Activated T-cell treated with anti-CD3 and anti-CD28 coated beads, Interleukin-2, amount 50 U/mL, for 72 hours (primary cell): ENCODE results near the gene ASIC1. TPM values are rescaled to one million over a fixed set of nuclear protein-coding genes. Genes with fewer than 3 reads are reported as not detected.
A peak's percentile ranks its signal among the peaks of the same experiment; 100 is the strongest.

Source experiments
- ATAC-seq, 2 donors: fragments of 150-1000 bp; cut with Tn5 transposase; replicated peaks in 1 of 2; 2 replicates each; pipeline ENCODE4 v1.10.0; 2021; ENCODE audit warnings: moderate library complexity in 2 of 2, mild to moderate bottlenecking in 1 of 2
- DNase-seq, 2 donors: peaks; one replicate each; pipeline ENCODE4 v3.0.0; 2021 to 2022; ENCODE audit warnings: mixed read lengths in 1 of 2
- H3K27ac Mint-ChIP-seq: one replicate; pipeline ENCODE4 v1.8.0; 2022; ENCODE audit warnings: mild to moderate bottlenecking, moderate library complexity, mixed read lengths
- H3K27me3 Mint-ChIP-seq: one replicate; pipeline ENCODE4 v1.8.0; 2022; ENCODE audit warnings: low read depth, mixed read lengths
- H3K36me3 Mint-ChIP-seq, 2 donors: one replicate each; pipeline ENCODE4 v1.8.0; 2022; ENCODE audit warnings: mixed read lengths in 2 of 2, mild to moderate bottlenecking in 1 of 2; ENCODE audit not compliant: insufficient read depth in 2 of 2
- H3K4me1 Mint-ChIP-seq: one replicate; pipeline ENCODE4 v1.8.0; 2022; ENCODE audit warnings: low read depth, mixed read lengths
- H3K4me3 Mint-ChIP-seq, 2 donors: one replicate each; pipeline ENCODE4 v1.8.0; 2022; ENCODE audit warnings: mild to moderate bottlenecking in 2 of 2, mixed read lengths in 2 of 2, moderate library complexity in 2 of 2
- H3K9me3 Mint-ChIP-seq, 2 donors: one replicate each; pipeline ENCODE4 v1.8.0; 2022; ENCODE audit warnings: mixed read lengths in 2 of 2
- total RNA-seq, 2 donors: library from RNA; stranded (reverse); gene quantifications; one replicate each; pipeline ENCODE4 v1.2.3, GENCODE V29; 2022

The ASIC1 gene
- total RNA-seq, result 10 to 100 TPM in 1 of 2 donors, 1 to 10 TPM in 1; 5.8 to 12.4 TPM

DNA sequence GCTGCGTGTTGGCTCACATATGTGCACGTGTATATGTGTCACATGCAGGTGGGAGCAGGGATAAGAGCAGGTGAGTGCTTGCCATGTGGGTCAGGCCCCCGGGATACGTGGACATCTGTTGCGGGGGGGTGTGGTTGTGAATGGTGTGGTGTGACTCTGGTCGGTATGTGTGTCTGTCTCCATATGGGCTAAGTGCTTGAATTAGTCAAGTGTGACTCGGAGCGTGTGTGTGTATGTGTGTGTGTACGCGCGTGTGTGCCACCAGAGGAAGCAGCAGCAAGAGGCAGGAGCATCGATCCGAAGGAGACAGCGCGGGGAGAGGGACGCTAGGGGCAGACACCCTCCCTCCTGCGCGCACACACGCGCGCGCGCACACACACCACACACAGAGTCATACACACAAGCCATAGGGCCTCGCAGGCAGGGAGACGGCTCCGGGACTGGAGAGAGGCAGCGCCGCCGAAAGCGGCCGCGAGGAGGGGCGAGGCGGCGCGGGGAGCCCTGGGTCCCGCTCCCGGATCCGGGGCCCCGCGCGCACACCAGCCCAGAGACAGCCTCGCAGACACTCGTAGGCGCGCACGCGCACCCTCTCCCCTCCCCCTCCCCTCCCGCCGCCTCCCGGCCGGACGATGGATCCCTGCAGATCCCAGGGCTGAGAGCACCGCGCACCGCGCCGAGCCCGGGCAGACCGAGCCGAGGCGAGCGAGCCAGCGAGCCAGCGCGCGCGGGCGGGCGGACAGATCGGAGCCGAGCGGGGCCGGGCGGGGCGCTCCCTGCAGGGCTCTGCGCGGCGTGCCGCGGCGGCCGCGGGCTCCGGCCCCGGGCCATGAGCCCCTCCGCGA lies at the start of gene ASIC1:
Gene ASIC1, plus strand, starts transcription at position 597 of the 842 bp plus-strand sequence. CDS start 1,171 bp downstream, outside the sequence.
- peaks cover 50% of the 10 kb centered on the region for H3K4me1 Mint-ChIP-seq
- peak; percentile 60 to 61 for ATAC-seq
- H3K4me3 Mint-ChIP-seq, result peak within 1 kb of the TSS; percentile 80 to 87
- peaks cover 26% of the 10 kb centered on the region for H3K27me3 Mint-ChIP-seq
- no peaks in the 10 kb centered on the region for H3K9me3 Mint-ChIP-seq
- H3K36me3 Mint-ChIP-seq, result peaks cover 2 to 3% of the 10 kb centered on the region in 2 donors
- no peak within 1 kb of the TSS for H3K27ac Mint-ChIP-seq
- peak; percentile 59 to 66 for DNase-seq

- H3K4me1 Mint-ChIP-seq, result peaks cover 9% of the 10 kb centered on the region
- H3K27ac Mint-ChIP-seq, result no peak overlapping the region
- peaks cover 7 to 29% of the 10 kb centered on the region in 2 donors for H3K36me3 Mint-ChIP-seq
- DNase-seq, result no peak
- peak in 1 of 2 donors; percentile 44 for ATAC-seq
- H3K9me3 Mint-ChIP-seq, result no peaks in the 10 kb centered on the region
- no peak overlapping the region for H3K4me3 Mint-ChIP-seq
- no peaks in the 10 kb centered on the region for H3K27me3 Mint-ChIP-seq
Observed at GRCh38 chr12:50013361-50014147, 43.8 kb upstream of the ASIC1 start.

DNA sequence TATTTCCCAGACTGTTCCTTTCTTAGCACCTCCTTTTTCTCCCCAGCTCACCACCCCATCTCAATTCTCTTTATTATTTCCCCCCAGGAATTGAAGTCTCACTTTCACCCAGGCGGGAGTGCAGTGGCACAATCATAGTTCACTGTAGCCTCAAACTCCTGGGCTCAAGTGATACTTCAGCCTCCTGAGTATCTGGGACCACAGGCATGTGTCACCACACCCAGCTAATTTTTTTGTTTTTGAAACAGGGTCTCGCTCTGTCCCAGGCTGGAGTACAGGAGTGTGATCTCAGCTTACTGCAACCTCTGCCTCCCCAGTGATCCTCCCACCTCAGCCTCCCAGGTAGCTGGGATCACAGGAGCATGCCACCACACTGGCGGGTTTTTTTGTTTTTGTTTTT lies 43.1 kb upstream of the ASIC1 start:
- Mint-ChIP-seq H3K27me3 (no peaks in the 10 kb centered on the region), H3K4me3 (no peak overlapping the region), H3K36me3 (peaks cover 7 to 29% of the 10 kb centered on the region in 2 donors), H3K9me3 (no peaks in the 10 kb centered on the region), H3K27ac (no peak overlapping the region), H3K4me1 (peaks cover 17% of the 10 kb centered on the region)
- DNase-seq, result no peak
- ATAC-seq, result no peak

- ATAC-seq, result no peak
- no peaks in the 10 kb centered on the region for H3K27me3 Mint-ChIP-seq
- H3K4me1 Mint-ChIP-seq, result peaks cover 27% of the 10 kb centered on the region
- no peak overlapping the region for H3K4me3 Mint-ChIP-seq
- H3K9me3 Mint-ChIP-seq, result no peaks in the 10 kb centered on the region
- H3K36me3 Mint-ChIP-seq, result peaks cover 7 to 19% of the 10 kb centered on the region in 2 donors
- DNase-seq, result no peak
- H3K27ac Mint-ChIP-seq, result peak overlapping the region; percentile 19
Observed at GRCh38 chr12:50016501-50017475, 40.6 kb upstream of the ASIC1 start.

GRCh38 chr12:50017641-50018040 lies 39.8 kb upstream of the ASIC1 start:
- Mint-ChIP-seq H3K36me3 (peaks cover 8 to 22% of the 10 kb centered on the region in 2 donors), H3K4me3 (no peak overlapping the region), H3K4me1 (peaks cover 31% of the 10 kb centered on the region), H3K27ac (no peak overlapping the region), H3K27me3 (no peaks in the 10 kb centered on the region), H3K9me3 (no peaks in the 10 kb centered on the region)
- ATAC-seq (no peak), DNase-seq (no peak)

- H3K9me3 Mint-ChIP-seq, result no peaks in the 10 kb centered on the region
- peaks cover 11 to 24% of the 10 kb centered on the region in 2 donors for H3K36me3 Mint-ChIP-seq
- no peak for ATAC-seq
- no peaks in the 10 kb centered on the region for H3K27me3 Mint-ChIP-seq
- H3K4me1 Mint-ChIP-seq, result peaks cover 37% of the 10 kb centered on the region
- H3K4me3 Mint-ChIP-seq, result no peak overlapping the region
- DNase-seq, result no peak
- H3K27ac Mint-ChIP-seq, result no peak overlapping the region
Observed at GRCh38 chr12:50018154-50018553, 39.2 kb upstream of the ASIC1 start.

DNA sequence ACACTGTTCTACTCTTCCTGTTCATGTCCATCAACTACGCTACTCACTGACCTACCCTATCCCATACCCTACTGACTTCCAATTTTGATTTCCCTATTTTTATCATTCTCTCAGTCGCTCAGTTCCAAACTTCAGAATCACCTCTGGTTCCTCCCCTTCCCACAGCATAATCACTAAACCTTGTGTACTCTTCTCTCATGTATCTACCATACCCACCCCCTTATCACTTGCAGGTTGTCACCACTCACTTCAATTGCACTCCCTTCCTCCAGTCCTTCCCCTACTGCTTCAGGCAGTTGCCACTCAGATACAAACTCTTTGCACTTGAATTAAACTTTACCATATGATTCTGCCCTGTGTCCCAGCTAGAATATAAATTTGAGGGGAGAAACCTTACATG lies 38.4 kb upstream of the ASIC1 start:
- ATAC-seq, result no peak
- H3K27ac Mint-ChIP-seq, result no peak overlapping the region
- peaks cover 40% of the 10 kb centered on the region for H3K4me1 Mint-ChIP-seq
- no peaks in the 10 kb centered on the region for H3K27me3 Mint-ChIP-seq
- no peak overlapping the region for H3K4me3 Mint-ChIP-seq
- no peaks in the 10 kb centered on the region for H3K9me3 Mint-ChIP-seq
- no peak for DNase-seq
- peaks cover 8 to 16% of the 10 kb centered on the region in 2 donors for H3K36me3 Mint-ChIP-seq

DNA sequence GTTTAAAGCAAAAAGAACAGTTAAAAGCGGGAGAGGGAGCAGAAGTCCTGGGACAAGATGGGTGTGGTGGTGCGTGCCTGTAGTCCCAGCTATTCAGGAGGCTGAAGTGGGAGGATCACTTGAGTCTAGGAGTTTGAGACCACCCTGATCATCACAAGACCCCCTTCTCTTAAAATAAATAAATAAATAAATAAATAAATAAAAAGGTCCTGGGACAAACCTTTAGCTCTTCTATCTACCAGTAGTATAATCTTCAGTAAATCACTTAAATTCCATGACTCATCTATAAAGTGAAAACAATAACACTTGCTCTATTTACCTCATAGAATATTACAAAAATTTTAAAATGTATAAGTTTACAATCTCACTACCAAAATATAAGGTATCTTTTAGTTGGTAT lies 37.9 kb upstream of the ASIC1 start:
- H3K4me3 Mint-ChIP-seq, result no peak overlapping the region
- no peaks in the 10 kb centered on the region for H3K27me3 Mint-ChIP-seq
- peaks cover 39% of the 10 kb centered on the region for H3K4me1 Mint-ChIP-seq
- no peaks in the 10 kb centered on the region for H3K9me3 Mint-ChIP-seq
- H3K36me3 Mint-ChIP-seq, result peaks cover 6 to 11% of the 10 kb centered on the region in 2 donors
- no peak for ATAC-seq
- no peak overlapping the region for H3K27ac Mint-ChIP-seq
- no peak for DNase-seq

DNA sequence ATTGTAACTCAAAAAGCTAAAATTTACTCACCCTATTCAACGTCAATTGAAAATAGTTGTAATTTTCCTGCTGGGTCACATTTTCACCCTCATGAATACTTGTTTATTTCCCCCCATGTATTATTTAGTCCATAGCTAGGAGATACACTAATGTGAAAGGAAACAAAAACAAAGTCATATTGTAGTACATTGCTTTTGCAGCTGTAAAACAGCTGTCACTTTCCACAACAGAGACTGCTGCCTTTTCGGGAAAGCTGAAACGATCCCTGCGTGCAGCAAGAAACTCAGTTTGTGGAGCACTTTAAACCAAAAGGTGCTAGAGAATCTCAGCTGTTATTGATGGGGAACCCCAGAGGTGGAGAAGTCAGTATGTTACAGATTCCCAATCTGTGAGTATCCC lies 36.4 kb upstream of the ASIC1 start:
- H3K27me3 Mint-ChIP-seq, result no peaks in the 10 kb centered on the region
- no peak for ATAC-seq
- DNase-seq, result no peak
- H3K9me3 Mint-ChIP-seq, result peaks cover 2 to 3% of the 10 kb centered on the region in 2 donors
- no peak overlapping the region for H3K27ac Mint-ChIP-seq
- H3K4me1 Mint-ChIP-seq, result peaks cover 46% of the 10 kb centered on the region
- H3K36me3 Mint-ChIP-seq, result peaks cover 11 to 14% of the 10 kb centered on the region in 2 donors
- H3K4me3 Mint-ChIP-seq, result no peak overlapping the region

DNA sequence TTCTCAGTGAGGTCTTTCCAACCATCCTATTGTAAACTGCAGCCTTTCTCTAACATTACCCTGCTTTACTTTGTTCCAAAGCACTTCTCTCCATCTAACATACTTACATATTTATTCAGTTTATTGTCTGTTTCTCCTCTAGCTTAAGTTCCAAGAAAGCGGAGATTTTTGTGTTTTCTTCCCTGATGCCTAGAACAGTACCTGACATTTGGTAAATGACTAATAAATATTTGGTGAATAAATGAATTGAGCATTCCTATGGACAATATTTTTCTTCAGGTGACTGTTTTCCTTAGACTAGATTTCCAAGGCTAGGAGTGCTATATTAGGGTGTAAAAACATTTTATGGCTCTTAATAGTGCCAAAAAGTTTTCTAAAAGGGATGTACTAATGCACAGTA lies 34.5 kb upstream of the ASIC1 start:
- H3K4me3 Mint-ChIP-seq, result peak overlapping the region; percentile 94 to 95
- H3K4me1 Mint-ChIP-seq, result peaks cover 46% of the 10 kb centered on the region
- H3K27me3 Mint-ChIP-seq, result no peaks in the 10 kb centered on the region

GRCh38 chr12:50024227-50024626 lies 33.2 kb upstream of the ASIC1 start:
- Mint-ChIP-seq H3K4me3 (peak overlapping the region; percentile 94 to 95), H3K36me3 (peaks cover 11% of the 10 kb centered on the region in 2 donors), H3K4me1 (peaks cover 40% of the 10 kb centered on the region), H3K9me3 (peaks cover 2 to 3% of the 10 kb centered on the region in 2 donors), H3K27me3 (no peaks in the 10 kb centered on the region), H3K27ac (peak overlapping the region; percentile 93)
- DNase-seq, result no peak
- no peak for ATAC-seq

More for the DNA sequence above, 34.5 kb upstream of the ASIC1 start:
- ATAC-seq (no peak), DNase-seq (no peak)
- Mint-ChIP-seq H3K27ac (no peak overlapping the region), H3K9me3 (peaks cover 2 to 3% of the 10 kb centered on the region in 2 donors), H3K36me3 (peaks cover 11% of the 10 kb centered on the region in 2 donors)

- peaks cover 11% of the 10 kb centered on the region in 2 donors for H3K36me3 Mint-ChIP-seq
- H3K27me3 Mint-ChIP-seq, result no peaks in the 10 kb centered on the region
- H3K27ac Mint-ChIP-seq, result peak overlapping the region; percentile 93
- H3K4me1 Mint-ChIP-seq, result peaks cover 36% of the 10 kb centered on the region
- peak; percentile 25 to 29 for ATAC-seq
- peak overlapping the region; percentile 94 to 95 for H3K4me3 Mint-ChIP-seq
- H3K9me3 Mint-ChIP-seq, result peaks cover 2 to 3% of the 10 kb centered on the region in 2 donors
- peak in 1 of 2 donors; percentile 16 for DNase-seq
Observed at GRCh38 chr12:50024805-50025186, 32.6 kb upstream of the ASIC1 start.
